GM12864 (cell line): ENCODE measurements around the gene FHOD3.

Source experiments
- DNase-seq: peaks from one replicate; pipeline ENCODE4 v3.0.0-alpha.2; 2011; ENCODE audit warnings: low read depth
- H3K4me3 ChIP-seq: 2 replicates; pipeline ENCODE4 v1.5.1; 2011; ENCODE audit warnings: mild to moderate bottlenecking, low read depth, low read length, control low read depth
- CTCF ChIP-seq: IDR thresholded peaks from 2 replicates; pipeline ENCODE4 v1.5.1; 2011; ENCODE audit warnings: low read depth, mild to moderate bottlenecking, moderate library complexity, low read length, control low read depth, inconsistent platforms; ENCODE audit errors: missing control alignments

The FHOD3 gene

GRCh38 chr18:36525913-36526312, 228.4 kb downstream of the FHOD3 start:
- no peak for TF ChIP-seq CTCF
- no peak for DNase-seq
- no peak overlapping the region for H3K4me3 ChIP-seq

GRCh38 chr18:36526611-36527010, 229.1 kb downstream of the FHOD3 start:
- no peak overlapping the region for H3K4me3 ChIP-seq
- TF ChIP-seq CTCF = no peak
- no peak for DNase-seq

- H3K4me3 ChIP-seq = no peak overlapping the region
- TF ChIP-seq CTCF = no peak
- no peak for DNase-seq
Measured at GRCh38 chr18:36527051-36527450, 229.5 kb downstream of the FHOD3 start.

- no peak for DNase-seq
- TF ChIP-seq CTCF = no peak
- no peak overlapping the region for H3K4me3 ChIP-seq
Measured at GRCh38 chr18:36527740-36528455, 230.4 kb downstream of the FHOD3 start.

GRCh38 chr18:36529747-36530146, 232.2 kb downstream of the FHOD3 start:
- H3K4me3 ChIP-seq = no peak overlapping the region
- TF ChIP-seq CTCF = no peak
- no peak for DNase-seq

GRCh38 chr18:36530676-36531405, 233.3 kb downstream of the FHOD3 start:
- TF ChIP-seq CTCF = no peak
- H3K4me3 ChIP-seq = no peak overlapping the region
- DNase-seq = no peak
